GM18499 (cell line): ENCODE data around the gene ZNF780B.

ENCODE experiments used
- ATAC-seq: cut with Tn5 transposase; IDR thresholded peaks from one replicate; pipeline ENCODE4 v1.9.1; 2021; ENCODE audit warnings: moderate number of reproducible peaks; ENCODE audit not compliant: insufficient read depth, unreplicated experiment

Gene ZNF780B

DNA sequence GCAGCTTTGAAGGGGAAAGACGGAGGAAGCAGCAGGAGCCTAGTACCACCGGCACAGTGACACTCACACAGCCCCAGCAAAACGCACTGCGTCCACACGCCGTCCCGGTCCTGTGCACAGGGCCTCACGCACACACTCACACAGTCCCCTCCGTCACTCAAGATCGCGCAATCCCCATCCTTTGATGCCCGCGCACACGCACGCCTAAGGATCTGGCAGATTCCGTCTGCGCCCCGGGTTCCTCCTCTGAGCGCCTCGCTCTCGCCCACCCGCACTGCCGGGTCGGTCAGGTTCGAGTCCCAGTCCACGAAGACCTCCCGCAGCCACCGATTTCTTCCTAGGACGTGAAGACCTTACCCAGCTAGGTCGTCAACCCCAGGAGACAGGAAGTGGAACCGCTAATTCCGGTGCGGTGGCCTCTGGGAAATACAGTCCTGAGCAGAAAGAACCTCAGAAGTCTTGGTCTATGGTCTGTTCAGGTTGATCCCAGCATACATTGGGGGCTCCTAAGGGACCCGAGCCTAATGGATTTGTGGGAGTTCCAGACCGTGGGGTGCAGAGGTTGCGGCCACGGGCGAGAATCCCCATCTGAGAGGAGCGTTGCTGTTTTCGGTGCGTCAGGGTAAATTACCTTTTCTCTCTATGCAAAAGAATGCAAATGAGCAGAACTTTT is at the start of gene ZNF780B:
Gene ZNF780B (minus strand): TSS at position 400 of the 673 bp plus-strand sequence. CDS start 5,899 bp downstream, outside the sequence.
- ATAC-seq = no peak

DNA sequence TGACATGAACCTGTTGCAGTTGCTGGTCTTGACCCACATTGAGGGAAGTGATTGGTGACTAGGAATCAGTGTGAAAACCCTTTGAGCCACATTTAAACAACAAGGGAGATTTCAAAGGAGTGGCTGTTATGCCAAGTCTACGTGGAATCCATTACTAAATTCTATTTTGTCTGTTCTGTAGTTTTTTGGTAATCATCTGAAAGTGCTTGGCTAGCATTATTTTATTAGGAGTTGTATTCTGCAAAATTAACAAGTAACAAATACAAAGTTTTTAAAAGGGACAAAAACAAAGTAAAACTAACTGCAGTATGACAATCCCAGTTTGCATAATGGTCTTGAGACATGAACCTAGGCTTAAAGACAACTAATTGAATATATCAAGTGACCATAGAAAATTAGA is 48.7 kb upstream of the ZNF780B start:
- ATAC-seq = no peak

DNA sequence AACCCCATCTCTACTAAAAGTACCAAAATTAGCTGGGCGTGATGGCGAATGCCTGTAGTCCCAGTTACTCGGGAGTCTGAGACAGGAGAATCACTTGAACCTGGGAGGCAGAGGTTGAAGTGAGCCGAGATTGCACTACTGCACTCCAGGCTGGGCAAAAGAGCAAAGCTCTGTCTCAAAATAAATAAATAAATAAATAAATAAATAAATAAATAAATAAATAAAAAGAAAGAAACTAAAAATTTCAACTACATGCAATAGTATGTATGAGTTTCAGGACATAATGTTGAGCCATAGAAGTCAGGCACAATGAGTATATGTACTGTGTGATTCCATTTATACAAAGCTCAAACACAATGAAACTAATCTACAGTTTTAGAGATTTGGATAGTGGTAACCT is 47.6 kb upstream of the ZNF780B start:
- ATAC-seq = no peak

DNA sequence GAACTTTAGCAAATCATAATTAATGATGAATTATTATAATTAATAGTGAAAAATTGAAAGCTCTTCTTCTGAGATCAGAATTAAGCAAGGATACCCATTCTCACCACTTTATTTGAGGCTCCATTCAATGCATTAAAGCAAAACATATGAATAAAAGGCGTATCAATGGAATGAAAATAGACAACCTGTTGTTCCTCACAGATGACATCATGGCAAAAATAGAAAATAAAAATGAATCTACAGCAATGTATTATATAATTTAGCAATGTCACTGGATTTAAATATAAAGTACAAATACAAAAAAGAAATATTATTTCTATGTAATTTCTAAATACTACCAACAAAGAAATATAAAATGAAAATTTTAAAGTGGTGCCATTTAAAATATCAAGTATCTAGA is 45.8 kb upstream of the ZNF780B start:
- ATAC-seq = no peak

DNA sequence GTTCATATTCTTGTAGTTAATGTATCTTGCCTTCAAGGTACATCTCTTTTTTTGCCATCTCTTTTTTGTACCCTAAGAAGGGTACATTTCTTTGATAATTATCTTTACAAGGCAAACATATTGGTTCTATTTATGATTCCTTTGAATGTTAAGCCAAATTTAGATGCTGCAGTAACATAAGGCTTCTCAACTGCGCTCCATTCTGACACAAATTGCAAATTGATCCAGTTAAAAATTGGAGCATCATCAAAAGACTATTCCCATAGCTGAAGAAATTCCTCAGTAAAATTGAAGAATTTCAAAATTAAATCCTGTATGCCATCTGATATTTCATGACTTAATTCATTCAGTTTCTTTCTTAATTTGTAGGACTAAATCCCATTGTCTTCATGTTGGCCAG is 37.4 kb upstream of the ZNF780B start:
- ATAC-seq = no peak

DNA sequence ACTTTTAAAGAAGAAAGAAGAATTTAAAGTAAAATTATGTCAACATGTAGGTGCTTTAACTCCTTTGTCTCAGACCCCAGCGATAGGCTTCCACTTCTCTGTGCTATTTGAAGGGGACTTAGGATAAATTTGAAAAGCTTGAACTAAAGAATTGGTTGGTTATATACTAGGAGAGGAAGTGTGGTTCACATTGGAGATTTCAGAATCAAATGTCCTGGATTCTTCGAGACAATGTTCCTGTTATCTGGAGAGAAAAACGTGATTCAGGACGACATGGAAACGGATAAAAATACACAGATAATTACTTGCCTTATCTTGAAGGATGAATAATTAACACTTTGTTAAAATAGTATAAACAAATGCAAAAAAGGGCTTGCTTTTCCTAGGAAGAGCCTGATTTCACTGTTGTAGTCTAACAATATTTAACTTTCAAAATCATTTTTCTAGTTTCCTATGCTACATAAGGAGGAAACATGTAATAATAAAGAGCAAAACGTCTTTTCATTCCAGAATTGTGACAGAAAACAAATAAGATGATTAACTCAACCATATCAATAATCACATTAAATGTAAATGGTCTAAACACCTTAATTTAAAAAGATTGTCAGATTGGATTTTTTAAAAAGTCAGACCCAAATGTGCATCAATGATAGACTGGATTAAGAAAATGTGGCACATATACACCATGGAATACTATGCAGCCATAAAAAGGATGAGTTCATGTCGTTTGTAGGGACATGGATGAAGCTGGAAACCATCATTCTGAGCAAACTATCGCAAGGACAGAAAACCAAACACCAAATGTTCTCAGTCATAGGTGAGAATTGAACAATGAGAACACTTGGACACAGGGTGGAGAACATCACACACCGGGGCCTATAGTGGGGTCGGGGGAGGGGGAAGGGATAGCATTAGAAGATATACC is 35.4 kb upstream of the ZNF780B start:
- ATAC-seq = no peak

GRCh38 chr19:40090241-40091204 is 34.5 kb upstream of the ZNF780B start, which contains the start of gene ZNF780A:
TSS of gene ZNF780A (minus strand) at chr19:40090943. CDS start at chr19:40084753, 6,190 bp downstream.
- ATAC-seq = no peak

DNA sequence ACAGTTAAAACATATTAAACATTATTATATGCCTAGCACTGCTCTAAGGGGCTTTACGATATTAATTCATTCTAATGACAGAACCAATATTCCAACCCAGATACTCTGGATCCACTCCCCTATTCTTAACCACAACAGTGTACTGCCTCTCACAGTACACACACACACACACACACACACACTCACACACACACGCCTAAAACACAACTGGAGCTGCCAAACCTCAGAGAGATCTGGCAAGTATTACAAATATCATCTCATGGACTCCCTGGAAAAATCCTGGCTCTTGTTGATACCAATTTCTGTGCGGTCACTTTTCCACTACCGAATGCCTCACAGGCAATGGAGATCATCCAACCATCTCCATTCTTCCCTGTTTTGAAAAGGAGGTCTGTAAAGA is 33.4 kb upstream of the ZNF780B start:
- ATAC-seq = no peak

DNA sequence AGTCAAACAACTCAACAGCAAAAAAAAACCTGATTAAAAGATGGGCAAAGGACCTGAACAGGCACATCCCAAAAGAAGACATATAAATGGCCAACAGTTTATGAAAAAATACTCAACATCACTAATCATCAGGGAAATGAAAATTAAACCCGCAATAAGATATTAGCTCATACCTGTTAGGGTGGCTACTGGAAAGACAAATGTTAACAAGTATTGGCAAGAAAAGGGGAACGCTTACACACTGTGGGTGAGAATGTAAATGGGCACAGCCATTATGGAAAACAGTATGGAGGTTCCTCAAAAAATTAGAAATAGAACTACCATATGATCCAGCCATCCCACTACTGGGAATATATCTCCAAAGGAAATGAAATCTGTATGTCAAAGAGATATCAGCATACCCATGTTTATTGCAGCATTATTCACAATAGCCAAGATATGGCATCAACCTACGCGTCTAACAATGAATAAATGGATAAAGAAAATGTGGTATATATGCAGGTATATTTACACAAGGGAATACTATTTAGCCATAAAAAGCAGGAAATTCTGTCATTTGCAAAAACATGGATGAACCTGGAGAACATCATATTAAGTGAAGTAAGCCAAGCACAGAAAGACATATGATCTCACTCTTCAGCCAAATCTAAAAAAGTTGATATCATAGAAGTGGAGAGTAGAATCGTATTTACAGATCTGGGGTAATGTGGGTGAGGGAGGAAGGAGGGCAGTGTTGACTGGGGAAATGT is 32.4 kb upstream of the ZNF780B start:
- no peak for ATAC-seq

GRCh38 chr19:40084948-40085347 is 28.9 kb upstream of the ZNF780B start:
- ATAC-seq = no peak

GRCh38 chr19:40081411-40081810 is 25.4 kb upstream of the ZNF780B start:
- no peak for ATAC-seq

GRCh38 chr19:40080289-40080688 is 24.3 kb upstream of the ZNF780B start:
- ATAC-seq = no peak

GRCh38 chr19:40078377-40078776 is 22.3 kb upstream of the ZNF780B start:
- ATAC-seq = no peak

DNA sequence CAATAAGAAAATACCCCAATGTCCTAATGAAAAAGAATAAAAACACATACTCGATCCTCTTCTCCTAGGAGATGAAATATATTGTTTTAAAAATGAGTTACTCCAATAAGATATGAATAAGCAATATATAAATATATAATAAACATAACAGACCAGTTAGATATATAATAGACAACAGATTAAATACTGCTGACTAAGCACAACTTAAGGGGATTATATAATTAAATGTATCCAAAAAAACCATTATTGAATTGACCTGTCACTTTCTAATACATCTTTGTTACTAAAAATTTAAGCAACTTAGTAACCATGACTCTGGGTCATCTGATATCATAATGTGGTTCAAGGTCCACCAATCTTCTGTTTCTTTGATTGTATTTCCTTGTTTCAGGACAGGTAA is 14.0 kb upstream of the ZNF780B start:
- no peak for ATAC-seq

DNA sequence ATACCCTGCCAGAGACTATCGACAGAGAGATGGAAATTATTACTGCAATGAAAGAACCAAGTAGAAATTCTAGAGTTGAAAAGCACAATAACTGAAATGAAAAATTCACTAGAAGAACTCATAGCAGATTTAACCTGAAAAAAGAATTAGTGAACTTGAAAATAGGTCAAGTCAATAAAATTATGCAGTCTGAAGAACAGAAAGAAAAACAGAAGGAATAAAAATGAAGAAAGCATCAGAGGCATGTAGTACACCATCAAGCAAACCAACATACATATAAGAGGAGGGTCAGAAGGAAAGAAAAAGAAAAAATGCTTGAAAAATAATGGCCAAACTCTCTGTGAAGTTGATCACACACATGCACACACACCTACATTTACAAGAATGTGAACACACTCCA is 3.6 kb upstream of the ZNF780B start:
- ATAC-seq = no peak

DNA sequence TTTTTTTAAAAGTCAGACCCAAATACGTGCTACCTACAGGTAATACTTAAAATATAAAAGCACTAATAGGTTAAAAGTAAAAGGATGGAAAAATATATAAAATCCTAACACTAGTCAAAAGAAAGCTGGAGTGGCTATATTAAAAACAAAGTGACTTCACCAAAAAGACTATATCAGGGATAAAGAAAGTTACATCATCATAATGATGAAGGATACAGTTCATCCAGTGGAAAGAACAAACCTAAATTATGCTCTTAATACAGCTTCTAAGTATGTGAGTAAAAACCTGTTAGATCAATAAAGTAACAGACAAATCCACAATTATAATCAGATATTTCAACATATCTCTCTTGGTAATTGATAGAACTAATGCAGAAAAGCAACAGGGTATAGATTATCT is 1.1 kb upstream of the ZNF780B start:
- no peak for ATAC-seq

DNA sequence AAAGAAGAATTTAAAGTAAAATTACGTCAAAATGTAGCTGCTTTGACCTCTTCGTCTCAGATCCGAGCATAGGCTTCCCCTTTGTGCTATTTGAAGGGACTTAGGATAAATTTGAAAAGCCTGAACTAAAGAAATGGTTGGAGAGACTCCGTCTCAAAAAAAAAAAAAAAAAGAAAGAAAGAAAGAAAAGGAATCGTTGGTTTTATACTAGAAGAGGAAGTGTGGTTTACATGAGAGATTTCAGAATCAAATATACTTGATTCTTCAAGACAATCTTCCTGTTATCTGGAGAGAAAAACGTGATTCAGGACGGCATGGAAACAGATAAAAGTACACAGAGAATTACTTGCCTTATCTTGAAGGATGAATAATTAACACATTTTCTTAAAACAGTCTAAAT is 474 bp upstream of the ZNF780B start:
- no peak for ATAC-seq

DNA sequence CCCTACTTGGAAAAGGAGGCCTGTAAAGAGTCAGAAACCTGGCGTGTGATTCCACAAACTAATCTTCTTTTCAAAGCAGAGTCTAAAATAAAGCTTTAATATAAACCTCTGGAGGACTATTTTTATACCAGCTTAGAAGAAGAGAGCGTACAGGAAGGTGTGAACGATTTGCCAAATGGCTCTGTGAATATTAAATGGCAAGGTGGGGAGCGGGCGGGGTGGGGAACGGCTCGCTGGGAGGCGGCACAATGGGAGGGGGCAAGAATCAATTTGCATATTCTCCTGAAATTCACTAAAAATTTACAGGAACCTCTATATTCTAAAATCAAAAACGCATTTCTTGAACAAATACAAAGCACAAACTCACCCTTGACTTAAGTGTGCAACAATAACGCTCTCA is 982 bp downstream of the ZNF780B start:
- no peak for ATAC-seq

GRCh38 chr19:40054632-40055031 is 1.4 kb downstream of the ZNF780B start:
- no peak for ATAC-seq

- ATAC-seq = no peak
Observed at GRCh38 chr19:40053491-40053890, 2.5 kb downstream of the ZNF780B start.
